ENCODE data around the gene MMP13.
"Not testable (repeated sequence)": the region's sequence is repeated elsewhere in the genome, so short reads cannot be mapped to it uniquely, and the experiment has no call there.

The MMP13 gene

DNA sequence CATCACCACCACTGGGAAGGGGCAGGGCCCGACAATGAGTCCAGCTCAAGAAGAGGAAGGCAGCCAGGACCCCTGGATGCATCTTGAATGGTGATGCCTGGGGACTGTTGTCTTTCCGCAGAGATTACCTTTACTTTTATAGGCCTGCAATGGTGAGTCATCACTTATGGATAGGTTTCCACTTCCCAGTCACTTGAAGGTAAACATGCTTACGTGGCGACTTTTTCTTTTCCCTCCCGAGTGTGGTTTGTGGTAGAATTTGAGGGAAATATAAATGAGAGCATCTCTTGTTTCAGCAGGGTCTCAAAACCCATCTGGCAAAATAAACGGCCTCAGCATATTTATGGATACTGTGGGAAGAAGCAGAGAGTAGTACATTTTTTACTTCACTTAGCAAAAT lies at the start of gene MMP13:
Gene MMP13, minus strand, starts transcription at position 109 of the 400 bp plus-strand sequence. Its CDS starts 27 bp downstream, at position 82.
- no peak for DNase-seq

DNA sequence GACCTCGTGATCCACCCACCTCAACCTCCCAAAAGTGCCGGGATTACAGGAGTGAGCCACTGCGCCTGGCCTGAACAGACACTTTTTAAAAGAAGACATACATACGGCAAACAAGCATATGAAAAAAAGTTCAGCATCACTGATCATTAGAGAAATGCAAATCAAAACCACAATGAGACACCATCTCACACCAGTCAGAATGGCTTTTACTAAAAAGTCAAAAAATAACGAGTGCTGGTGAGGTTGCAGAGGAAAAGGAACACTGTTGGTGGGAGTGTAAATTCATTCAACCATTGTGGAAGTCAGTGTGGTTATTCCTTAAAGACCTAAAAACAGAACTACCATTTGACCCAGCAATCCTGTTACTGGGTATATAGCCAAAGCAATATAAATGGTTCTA lies 48.7 kb upstream of the MMP13 start:
- not testable (repeated sequence) for DNase-seq

DNA sequence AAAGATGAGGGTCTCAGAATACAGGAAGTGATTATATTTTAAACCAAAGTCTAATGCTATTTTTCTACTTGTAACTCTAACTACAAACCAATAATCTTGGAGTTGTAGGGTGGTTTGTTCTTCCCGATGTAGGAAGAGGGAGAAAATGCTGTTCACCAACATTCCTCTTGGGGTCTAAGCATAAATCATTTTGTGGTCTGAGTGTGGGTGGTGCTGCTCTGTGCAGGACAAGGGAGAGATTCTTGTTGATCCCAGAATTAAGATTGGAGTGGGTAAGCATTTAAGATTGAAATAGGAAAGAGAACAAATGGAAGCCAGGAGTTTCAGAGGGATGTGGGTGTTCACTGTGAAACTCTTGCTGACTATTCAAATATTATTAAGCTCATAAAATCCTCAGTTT lies 38.6 kb upstream of the MMP13 start:
- DNase-seq: no peak

DNA sequence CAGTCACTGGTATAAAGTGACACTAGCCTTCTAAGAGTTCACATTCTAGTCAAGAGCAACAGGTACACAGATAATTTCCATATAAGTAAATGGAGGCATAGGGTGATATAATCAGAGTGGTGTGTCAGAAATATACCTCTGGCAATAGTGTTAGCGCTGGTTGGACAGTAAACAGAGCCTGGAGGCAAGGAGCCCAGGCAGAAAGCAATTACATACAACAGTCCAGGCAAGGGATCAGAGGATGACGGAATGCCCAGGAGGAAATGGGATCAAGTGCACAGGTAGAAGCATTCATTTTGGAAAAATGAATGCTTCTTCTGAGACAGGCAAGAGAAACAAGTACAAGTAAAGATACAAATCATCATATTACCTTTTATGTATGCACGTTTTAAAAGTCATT lies 36.2 kb upstream of the MMP13 start:
- no peak for DNase-seq

DNA sequence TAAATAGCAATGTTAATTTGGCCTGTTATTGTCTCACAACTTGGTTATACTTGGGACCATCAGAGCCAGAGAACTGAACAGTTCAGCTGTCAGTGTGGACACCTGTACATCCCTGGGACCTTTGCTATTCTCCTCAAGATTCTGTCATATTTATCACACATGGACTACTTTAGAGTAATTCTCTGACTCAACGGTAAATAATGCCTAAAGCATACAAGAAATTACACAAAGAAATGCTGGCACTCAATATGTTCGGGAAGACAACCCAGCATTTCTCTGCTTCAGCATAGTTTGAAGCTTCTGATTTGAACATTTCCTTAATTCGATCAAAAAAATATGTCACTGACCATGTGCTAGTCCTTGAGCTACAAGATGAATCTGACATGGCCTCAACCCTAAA lies 34.6 kb upstream of the MMP13 start:
- DNase-seq: no peak

DNA sequence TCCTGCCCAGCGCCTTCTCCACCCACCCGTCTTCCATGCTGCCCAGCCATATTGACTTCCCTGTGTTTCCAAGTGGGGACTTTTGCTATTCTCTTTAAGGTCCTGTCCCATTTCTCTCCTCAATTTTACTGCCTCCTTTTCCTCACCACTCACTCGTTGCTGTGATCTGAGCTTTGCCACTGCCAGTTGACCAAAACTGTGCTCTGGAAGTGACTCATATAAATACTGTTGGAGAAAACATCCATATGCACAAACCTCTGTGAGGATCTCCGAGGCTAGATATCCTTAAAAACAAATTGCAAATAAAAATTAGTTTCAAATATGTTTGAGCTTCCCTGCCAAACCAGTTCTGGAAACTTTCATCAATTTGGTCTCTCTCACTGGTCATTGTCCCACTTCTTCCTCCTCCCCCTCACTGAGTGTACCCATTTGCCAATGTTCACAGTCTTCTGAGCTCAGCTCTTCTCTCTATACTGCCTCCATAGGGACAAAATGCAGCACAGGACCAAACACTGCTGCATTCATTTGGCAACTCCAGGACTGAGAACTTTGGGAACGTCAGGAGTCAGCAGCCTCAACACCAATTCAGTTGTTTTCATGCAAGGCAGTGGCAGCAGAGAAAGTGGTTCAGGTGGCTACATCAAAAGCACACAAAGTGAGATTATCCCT lies 34.0 kb upstream of the MMP13 start:
- no peak for DNase-seq

DNA sequence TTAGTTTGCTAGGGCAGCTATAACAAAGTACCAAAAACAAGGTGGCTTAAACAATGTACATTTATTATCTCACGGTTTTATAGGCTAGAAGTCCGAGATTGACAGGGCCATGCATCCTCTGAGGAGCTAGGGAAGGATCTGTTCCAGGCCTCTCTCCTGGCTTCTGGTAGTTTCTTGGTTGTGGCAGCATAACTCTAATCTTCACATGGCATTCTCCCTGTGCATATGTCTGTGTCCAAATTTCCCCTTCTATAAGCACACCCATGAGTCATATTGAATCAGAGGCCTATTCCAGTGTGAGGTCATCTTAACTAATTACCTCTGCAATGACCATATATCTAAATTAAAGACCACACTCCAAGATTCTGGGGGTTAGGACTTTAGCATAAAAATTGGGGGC lies 31.3 kb upstream of the MMP13 start:
- no peak for DNase-seq

DNA sequence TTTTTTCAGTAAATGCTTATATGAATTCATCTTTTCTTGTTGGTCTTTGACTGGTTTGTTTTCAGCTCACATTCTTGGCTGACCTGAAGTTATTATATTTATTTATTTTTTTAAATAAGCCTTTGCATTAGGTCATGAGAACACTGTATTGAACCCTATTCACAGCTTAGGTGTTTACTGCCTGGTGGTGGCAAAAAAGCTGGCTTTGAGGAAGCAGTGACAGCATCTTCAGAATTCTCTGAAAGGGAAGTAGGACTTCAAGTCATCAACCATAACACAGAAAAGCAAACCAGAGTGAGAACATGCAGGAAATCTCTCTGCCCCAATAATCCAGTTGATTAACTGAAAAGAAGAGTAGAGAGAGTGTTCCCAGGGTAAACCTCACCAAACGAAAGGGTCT lies 30.3 kb upstream of the MMP13 start:
- no peak for DNase-seq

DNA sequence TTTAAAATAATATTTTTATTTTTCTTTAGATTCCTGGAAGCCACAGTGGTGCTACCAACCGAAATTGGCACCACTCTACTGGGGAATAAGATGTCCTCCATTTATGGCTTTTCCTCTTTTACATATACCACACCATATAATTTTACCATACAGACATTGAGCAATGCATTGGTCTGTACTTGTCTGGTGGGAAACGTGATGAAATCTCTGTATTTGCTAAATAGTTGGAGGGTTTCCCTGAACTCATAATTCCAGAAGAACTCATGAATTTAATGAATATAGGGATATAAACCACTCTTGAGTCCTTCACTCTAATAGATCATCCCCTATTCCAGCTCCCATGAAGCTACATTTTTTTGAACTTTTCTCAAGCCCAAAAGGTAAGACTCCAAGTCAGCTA lies 28.0 kb upstream of the MMP13 start:
- no peak for DNase-seq

DNA sequence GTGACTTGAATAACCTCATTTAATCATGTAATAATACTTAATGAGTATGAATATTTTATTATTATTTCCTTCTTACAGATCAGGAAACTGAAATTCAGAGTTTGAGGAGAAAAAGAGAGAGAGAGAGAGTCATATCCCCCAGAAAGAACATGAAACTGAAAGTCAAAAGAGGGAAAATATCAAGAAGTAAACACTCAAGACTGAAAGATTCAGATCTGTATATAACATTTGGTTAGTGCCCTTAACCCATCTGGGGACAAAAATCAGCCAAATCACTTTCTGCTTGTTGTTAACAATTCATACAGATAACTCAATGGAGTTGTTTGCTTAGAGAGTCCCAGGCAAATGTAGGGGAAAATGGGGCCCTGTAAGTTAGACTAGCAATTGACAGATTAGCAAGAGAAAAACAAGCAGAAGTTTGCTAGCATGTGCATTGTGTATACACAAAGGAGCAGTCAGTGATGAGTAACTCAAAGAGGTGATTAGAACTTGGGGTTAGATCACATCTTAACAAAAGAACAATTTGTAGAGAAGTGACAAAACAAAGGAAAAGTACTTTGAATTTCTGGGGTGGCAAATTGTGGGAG lies 25.9 kb upstream of the MMP13 start:
- DNase-seq: no peak

DNA sequence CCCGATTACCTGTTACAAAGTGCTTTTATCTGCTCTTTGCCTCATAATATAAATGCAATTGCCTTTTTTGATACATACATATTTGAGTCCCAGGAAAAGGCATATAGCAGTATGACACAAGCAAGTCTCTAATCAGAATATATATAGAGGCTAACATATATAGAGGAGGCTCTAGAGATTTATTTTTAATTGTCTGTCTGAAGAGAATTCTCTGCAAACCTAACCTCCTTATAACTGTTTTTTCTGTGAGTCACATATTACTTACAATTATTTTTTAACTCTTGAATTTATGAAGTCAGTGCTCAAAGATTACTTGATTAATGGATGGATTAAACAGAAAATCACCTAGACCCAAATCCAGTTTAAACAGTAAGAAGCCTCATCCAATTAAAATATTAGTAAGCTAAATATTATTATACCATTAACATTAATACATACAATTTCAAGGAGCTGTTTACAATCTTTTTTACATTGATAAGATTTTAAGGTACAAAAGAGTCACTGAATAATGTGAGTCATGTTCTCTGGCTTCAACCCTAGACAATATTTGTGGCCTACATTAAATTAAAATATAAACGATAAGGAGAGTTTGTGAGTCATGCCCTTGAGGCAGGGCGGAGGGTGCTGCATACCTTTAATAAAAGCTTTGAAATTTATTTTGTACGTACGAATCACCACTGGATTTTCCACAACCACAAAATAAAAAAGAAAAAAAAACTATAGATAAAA lies 19.2 kb upstream of the MMP13 start:
- DNase-seq: no peak

DNA sequence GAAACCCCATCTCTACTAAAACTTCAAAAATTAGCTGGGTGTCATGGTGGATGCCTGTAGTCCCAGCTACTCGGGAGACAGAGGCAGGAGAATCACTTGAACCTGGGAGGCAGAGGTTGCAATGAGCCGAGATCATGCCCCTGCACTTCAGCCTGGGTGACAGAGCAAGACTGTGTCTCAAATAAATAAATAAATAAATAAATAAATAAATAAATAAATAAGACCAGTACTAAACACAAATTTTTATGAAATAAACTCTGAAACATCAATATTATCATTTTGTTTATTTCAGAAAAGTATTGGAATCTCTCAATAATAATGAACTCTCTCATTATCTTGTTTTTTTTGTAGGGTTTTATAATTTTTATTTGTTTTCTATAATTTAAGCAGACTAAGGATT lies 18.2 kb upstream of the MMP13 start:
- DNase-seq: not testable (repeated sequence)

DNA sequence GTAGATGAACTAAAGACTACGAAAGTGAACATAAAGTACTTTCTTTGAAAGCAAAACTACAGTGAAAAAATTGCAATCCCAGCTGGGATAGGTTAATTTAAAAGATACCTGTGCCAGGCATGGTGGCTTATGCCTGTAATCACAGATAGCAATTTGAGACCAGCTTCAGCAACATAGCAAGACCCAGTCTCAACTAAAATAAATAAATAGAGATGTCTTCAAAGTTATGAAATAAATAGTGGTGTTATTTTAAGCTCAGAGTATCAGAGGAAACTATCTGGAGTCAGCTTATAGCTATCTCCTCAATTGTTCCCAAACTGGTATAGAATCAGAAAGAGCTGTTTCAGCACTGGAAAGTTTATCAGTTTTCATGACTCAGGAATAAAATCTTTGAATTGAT lies 17.3 kb upstream of the MMP13 start:
- DNase-seq: no peak

DNA sequence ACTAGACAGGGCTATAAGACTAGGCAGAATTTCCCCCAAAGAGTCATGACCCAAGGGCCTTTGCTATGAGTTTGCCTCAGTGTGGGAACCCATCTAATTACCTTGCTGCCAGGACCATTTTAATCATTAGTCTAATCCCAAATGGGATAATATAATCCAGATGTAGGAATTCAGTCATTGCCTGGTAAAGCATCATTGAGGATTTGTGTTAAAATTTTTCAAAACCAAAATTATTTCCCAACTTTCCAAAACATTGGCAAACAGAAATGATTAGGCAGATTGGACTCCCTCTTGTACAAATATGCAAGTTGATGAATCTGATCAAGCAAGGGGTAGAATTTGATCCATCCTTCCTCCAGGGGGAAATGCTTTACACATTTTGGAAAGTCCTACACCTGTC lies 16.2 kb upstream of the MMP13 start:
- DNase-seq: no peak

DNA sequence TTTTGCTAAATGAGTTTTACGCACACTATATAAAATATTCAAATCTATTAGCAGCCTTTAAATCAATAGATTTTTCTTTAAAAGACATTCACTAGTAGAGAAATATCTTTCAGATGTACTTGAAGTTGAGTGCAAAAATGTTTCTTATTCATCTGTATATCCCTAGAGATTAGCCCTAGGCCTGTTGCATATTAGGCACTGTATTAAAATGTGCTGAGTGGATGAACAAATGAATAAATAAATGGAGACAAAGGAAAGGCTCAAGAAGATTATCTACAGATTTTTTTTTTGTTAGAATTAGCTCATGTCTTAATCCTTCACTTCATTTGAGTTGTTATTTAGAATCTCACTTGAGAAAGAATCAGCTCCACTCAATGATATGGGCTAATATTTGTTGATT lies 12.0 kb upstream of the MMP13 start:
- no peak for DNase-seq

DNA sequence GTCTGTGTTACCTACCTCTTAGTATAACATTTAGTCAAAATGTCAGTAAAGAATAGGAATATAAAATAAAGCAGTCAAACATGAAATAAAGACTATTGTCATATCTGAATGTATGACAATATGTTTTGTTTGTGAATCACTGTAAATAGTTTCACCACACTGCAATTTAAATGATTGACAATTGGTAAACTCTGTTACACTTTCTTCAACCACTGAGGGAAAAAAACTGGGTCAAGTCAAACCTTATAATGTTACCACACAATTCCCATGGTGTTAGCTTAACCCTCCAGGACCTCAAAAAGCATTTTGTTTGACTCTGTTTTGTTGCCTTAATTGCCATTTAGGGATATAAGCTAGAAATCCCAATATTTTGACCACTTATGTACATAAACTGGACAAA lies 10.5 kb upstream of the MMP13 start:
- DNase-seq: no peak

DNA sequence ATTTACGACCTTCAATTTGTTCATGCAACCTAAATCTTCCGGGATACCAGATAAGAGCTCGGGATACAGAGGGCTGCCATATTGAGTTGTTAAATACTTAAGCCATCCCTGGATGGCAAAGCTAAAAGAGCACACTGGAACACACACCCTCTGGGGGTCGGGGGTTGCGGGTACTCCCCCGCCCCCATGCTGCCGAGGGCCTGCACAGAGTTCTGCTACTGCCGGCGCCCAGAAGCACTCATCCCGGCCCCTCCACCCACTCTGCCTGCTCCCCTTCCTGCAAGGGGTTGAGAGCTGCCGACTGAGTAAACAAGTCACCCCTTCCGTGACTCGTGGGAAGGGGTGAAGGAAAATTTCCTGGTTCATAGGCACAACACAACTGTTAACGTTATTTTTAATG lies 9.3 kb upstream of the MMP13 start:
- no peak for DNase-seq

DNA sequence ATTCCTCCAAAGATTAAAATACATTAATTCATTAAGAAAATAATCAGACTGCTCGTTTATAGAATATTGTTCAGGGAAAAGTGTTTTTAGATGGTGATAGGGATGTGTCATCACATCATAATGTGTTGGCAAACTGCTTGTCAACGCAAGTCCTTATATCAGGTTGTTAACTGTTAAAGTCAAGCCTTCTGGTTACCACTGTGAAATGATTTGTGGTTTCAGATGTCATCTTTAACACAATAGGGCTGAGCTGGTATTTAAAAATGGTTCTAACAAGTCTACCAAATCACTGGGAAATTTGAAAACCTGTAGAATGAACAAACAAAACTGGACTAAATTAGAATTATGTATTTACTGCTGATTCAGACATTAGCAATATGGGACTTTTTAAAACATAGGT lies 2.4 kb upstream of the MMP13 start:
- no peak for DNase-seq

DNA sequence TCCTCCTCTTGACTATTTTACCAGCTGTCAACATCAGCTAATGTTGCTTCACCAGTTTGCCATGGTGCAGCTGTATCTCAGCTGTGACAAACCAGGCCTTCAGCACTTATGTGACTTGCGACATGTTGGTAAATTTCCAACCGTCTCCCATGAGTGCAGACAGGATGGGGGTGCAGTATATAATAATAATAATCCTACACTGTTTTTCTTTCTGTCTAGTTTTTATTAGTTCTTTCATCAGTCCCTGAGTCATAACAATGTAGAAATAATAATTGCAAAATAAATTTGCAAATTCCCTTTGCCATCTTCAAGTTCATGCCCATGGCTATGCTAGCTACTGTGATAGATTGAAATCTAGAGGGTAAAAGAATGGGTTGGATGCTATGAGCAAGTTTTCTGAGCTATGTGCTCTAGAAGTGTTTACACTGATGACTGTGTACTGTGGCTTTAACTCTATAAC lies 4.9 kb downstream of the MMP13 start:
- no peak for DNase-seq

DNA sequence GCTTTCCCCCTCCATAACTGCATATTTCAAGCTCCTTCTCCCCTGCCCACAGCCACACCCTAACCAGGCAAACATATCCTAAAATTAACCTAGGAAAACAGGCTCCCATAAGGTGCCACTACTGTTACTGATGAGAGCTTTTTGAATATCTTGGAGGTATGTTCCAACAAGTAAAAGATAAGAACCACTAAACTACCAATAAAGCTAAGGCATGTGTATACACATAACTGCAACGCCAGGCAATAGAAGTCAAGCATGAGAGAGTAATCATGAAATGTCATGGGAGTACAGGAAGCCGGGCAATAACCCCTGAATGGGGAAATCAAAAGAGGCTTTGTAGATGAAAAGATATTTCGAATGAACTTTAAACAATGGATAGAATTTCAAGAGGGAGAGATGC lies 9.3 kb downstream of the MMP13 start:
- DNase-seq: no peak

DNA sequence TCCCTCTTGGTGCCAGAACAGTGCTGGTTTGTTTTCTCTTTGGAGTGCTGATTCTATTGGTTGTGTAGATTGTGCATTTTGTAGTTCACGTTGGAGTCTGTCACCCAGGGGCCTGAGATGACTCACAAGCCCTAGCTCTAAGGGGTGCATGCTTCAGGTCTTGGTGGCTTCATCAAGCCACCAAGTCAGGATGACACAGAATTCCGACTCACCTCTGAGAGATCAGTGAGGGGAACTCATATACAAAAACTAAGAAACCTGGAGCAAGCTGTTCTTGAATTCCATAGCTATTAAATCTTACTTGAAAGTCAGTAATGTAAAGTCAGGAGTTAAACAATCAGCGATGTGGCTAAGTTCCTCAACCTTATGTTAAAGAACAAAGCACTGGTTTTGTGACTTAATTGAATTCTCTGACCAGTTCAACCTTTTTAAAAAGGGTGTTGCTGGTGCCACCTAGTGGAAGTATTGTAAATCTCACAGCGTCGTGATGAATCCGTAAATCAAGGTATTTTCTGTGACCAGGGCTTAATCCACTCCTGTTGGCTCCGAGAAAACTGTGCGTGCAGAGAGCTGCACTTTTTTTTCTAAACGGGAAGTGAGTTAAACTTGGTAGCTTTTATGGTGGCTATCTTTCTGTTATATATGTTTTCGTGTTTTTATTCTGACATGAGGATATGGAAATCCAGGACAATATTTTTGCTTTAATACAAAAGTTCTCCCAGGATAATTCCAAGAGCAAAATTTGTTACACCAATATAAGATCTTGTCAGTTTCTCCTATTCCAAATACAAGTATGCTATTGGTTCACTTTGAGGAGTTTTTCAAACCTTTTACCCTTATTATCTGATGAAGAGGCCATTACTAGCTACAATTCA lies 14.6 kb downstream of the MMP13 start:
- DNase-seq: peak in 1 of 2 donors; percentile 10

DNA sequence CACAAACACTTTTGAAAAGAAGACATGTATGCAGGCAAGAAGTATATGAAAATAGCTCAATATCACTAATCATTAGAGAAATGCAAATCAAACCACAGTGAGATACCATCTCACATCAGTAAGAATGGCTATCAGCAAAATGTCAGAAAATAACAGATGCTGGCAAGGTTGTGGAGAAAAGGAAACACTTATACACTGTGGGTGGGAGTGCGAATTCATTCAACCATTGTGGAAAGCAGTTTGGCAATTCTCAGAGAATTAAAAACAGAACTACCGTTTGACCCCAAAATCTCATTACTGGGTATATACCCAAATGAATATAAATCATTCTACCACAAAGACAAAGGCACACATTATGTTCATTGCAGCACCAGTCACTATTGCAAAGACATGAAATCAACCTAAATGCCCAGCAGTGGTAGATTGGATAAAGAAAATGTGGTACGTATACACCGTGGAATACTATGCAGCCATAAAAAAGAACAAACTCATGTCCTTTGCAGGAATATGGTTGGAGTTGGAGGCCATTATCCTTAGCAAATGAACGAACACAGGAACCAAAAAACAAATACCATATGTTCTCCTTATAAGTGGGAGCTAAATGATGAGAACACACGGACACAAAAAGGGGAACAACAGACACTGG lies 18.5 kb downstream of the MMP13 start:
- DNase-seq: no peak

DNA sequence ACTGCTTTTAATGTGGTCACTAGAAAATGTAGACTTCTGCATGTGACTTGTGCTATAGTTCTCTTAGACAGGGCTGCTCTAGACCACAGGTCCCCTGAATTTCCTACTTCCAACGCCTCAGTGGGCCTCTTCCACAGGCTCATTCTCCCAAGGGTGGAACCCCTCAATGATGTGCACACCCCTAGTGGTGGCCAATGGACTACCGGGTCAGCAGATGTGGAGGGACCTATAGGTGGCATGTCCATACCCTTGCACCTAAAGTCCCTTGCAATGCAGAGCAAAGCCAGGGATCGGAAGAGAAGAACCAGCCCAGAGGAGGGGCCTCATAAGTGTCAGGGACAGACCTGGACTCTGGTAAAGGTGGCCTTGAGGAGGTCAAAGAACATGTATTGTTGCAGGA lies 20.0 kb downstream of the MMP13 start:
- no peak for DNase-seq

All from bone marrow (tissue), 2 donors.